ENCODE data around the gene OSBPL10.
A peak's percentile ranks its signal among the peaks of the same experiment; 100 is the strongest.

Gene OSBPL10

DNA sequence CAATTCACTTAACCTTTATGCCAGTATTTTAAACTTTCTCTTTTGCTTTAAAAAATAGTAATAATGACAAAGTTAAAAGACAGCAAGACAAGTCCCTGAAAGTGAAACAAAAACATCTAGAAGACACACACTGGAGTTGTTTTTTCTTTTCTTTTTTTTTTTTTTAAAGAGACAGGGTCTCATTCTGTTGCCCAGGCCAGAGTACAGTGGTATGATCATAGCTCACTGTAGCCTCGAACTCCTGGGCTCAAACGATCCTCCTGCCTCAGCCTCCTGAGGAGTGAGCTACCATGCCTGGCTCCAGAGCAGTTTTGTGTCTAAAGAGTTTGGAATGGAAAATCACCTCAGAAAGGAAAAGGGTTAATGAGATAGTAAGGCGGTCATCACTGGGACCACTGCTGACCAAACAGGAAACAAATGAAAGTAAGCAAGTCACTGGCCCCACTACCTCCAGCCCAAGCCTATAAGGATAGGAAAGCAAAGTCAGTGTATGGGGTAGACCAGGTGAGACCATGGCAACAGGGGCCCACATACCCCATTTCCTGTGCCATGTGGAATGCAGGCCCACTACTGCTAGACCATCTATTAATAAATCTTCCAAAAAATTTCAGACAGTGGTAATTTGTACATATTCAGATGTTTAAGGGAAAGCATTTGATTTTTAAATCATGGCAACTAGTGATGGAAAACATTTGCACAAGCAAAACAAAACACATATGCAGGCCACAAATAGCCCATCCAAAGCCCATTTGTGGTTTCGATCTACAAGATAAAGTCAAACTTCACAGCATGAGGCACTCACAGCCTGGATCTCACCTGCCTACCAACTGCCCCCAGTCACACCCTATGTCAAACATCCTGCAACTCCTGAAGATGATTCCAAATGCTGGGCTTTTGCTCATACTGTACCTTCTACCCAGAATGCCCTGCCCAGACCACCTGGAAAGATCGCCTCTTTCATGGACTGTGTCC is 62.6 kb downstream of the OSBPL10 start:
- peak; percentile 8 for DNase-seq

DNA sequence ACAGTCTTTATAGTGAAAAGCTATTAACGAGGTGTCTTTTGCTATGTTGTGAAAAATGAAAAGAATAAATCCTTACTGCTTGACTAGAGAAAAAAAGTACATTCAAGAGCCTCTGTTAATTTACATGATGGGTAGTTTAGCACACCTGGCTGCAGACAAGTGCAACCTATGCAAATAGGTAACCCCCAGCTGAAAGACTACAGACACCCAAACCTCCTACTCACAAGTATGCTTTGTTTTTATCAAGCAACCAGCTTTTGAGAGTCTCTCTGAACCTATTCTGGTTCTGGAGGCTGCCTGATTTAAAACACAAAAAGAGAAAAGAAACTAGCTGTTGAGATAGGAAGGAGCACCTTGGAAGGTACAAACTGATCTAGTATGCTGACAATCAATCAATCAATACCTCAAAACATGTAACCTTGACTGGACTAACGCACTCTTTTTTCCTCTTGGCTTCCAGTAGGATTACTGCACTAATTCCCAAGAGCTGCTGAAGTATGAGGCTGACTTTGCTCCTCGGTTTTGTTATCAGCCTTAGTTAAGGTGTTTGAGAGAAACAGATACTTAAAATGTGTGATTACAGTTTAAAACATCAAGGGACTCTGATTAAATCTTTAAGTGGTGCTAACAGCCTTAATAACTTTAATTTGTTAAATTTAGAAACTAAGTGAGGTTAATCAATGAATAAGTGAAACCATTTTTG is 63.6 kb downstream of the OSBPL10 start:
- no peak for DNase-seq

DNA sequence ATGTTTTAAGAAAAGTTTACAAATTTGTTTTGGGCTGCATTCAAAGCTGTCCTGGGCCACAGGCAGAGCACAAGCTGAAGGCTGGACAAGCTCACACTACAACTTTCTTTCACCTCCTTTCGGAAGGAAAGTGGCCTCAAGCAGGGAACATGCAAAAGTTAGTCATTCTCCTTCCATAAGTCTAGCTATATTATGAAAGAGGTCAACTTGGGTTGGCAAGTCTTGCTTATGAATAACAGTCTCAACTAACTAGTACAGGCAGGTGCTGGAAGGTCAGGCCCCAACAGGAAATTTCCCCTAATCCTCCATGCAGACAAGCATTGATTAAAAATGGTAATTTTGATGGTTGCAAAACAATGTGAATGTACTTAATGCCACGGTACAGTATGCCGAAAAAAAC is 69.4 kb downstream of the OSBPL10 start:
- DNase-seq = no peak

DNA sequence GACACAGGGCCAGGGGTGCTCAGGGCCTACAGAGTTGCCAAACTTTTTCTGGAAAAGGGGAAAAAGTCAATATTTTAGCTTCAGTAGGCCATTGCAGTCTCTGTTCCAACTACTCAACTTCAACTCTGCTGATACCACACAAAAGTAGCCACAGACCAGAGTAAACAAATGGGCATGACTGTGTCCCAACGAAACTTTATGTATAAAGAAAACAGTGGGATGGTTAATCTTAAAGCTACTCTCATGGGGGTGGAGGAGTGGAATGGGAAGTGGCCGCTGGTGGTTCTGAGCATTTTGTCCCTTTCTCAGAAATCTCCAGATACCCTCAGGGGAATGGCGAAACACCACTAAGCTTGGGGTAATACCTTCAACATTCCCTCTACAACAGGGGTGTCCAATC is 69.9 kb downstream of the OSBPL10 start:
- DNase-seq = no peak

DNA sequence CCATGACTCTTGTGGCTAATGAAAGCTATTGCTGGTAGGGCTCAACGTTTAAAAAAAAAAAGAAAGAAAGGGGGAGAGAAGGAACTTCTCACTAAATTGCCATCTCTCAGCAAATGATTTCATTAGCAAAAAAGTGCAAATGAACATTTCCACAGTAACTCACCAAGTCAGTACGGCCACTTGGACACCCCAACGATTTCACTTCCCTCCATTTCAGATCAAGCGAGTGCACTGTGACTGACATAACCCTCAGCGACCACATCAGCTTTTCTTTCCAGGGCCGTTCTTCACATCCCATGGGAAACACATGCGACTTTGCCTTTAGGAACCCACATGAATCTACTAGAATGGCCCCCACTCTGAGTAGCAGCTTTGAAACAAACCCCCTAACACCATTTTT is 71.6 kb downstream of the OSBPL10 start:
- no peak for DNase-seq

DNA sequence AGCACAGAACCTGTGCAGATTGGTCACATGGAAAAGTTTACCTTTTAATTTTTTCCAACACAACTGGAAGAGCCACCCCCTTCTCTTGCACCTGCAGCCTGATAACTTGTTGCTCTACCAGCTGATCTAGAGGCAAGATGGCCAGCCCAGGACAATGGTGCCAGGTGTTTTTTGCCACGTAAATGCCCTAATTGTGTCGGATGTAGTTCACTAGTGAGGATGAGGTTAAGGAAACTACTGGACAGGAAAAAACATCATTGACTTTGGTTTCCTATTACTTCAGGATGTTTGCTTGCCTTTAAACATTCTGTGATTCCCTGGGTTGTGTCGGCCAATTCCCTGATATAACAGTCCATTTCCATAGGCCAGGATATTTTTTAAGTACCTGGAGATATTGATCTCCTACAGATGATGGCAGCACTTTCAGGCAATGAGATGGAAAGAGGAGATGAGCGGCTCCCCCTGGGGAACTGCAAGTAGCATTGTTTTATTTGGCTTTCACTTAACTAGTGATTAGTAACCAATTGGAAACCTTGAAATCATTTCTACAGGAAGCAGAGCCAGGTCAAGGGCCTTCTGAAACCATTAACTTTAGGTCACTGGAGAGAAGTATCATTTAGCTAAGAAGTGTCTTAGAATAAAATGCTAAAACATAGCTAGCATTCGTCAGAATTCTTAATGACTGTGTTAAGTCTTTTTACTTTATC is 72.5 kb downstream of the OSBPL10 start:
- DNase-seq = peak; percentile 5

DNA sequence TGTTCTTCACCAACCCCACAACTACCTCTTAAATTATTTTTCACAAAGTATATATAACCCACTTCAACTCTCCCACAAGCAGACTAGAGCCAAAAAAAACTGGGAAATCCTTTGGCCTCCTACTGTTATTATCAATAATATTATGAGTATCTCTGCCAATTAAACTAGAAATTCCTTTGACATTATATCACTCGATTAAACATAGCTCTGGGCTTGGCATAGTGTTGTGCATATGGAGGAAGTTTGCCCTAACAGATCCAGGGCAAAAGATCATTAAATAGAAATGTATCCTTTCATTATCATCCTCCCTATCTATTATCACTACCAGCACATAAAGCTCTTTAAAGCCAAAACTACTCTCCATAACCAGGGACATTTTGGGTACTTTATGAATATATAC is 74.9 kb downstream of the OSBPL10 start:
- no peak for DNase-seq

DNA sequence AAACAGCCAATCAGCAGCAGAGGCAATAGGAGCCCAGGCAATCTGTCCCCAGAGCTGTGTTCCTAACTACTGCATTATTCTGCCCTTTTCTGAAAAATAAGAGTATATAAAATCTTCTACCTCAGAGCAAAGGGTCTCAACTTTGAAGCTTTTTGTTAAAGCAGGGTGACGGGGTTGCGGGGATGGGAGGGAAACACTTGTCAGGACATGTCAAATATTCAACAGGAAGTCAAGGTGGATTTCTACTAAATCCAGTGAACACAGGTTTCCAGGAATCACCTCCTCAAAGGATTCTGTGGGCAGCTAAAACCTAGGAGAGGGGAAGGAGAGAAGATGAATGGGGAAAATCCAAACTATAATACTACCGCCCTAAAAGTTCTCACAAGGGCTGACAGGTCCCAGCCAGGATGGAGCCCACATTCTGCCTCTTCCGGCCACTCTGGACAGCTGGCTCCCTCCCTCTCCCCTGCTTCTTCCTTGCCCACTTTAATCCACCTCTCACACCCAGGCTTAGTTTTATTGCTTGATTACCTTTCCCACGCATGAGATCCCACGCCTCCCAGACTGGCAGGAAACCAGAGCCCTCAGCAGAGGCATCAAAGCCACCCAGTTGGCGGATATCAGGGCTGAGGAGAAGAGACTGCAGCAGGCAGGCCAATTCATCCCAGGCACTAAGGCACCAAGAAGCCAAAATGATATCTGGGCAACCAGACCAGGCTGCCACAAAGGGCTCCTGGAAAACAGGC is 77.2 kb downstream of the OSBPL10 start:
- no peak for DNase-seq

DNA sequence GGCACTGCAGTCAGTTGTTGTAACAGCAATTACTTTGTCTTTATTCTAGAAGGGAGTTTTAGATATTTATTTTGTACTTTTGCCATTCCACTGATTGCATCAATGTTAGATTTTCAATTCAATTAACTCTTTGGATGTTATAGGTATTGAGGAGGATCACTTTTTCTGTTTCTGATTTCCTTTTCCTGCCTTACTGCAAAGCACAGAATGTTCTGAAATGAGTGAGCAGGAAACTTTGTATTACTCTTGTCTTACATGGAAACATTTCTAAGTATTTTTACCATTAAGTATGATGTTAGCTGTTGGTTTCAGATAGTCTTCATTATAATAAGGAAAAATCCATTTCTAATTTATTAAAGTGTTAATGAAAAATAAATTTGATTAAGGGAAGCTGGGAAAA is 80.5 kb downstream of the OSBPL10 start:
- no peak for DNase-seq

DNA sequence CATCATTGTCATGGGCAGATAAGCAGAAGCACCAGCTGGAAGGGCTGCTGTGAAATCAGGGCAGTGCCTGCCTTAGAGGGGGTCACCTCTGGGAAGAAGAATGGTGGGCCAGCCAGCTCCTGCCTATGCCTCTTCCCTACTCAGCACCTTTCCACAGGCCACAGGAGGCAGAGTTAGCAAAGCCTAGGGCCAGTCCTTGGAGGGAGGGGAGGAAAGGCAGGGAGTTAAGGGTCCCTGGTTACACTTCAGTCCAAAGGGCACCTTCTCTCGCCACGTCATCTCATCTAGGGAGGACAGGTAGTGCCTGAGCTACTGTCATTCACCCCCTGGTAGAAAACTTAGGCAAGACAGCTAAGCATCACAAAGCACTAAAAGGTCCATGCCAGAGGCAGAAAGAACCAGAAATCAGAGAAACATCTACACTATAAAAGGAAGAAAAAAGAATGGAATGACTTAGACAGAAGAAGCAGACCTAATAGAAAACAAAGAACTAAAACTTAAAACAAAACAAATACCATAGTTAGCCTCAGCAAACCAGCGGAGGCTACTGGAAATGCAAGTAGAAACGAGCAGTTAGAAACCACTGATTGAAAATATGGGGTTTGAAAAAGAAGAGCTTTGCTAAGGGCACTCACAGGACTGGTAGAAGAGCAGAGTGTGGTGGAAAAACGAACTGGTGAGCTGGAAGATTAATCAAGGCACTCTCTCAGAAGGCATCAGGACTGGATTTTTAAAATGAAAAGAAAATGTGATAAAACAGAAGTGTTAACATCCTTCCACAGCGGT is 84.2 kb downstream of the OSBPL10 start:
- no peak for DNase-seq

DNA sequence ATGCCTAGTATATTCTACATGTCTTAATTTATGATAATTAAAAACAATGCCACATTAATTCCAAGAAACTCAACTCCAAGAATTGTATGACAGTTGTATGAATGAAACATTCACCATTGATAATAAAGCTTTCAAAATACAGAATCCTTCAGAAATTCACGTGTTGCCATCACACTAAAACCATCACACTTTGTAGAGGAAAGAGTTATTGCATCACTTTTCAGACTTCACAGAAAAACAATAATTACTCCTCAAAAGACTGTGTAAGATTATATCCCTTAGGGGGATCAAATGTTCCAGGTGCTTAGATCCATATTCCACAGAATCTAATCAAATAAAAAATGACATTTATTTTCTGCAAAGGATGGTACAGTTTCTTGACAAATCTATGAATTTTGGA is 85.0 kb downstream of the OSBPL10 start:
- no peak for DNase-seq

DNA sequence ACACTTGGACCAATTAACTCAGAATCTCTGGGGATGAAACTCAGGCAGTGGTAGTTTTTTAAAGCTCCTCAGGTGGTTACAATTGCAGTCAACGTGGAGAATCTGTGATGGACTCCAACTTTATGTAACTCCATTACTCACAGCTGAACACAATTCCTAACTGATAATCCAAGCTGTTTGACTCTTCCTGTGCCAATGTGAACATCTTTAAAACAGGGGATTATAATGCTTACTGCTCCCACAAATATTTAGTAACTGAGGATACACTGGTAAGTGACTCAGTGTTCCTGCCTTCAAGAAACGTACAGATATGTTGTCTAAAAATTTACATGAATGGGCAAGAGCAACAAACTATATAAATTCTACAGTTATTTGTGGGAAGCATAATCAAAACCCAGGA is 85.6 kb downstream of the OSBPL10 start:
- no peak for DNase-seq

DNA sequence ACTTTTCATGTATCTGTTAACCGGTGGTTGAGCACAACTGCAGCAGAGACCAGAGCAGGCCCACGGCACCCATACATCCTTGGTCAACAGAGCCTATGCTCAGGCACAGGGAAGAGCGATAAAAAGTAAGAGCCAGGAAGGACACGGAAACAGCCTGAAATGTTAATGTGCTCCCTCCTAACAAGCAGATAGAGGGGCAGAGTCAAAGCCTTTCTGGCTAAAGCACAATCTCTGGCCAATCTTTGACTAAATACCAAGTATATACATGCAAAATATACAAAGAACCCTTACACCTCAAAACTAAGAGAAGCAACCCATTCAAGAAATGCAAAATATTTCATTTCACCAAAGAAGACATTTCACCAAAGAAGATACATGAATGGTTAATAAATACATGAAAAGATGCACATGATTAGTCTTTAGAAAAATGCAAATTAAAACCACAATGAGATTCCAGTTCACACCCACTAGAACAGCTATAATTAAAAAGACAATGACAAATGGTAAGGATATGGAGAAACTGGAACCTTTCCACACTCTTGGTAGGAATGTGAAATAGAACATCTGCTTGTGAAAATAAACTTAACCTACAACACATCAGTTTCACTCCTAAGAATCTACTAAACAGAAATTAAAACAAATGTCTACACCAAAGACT is 88.0 kb downstream of the OSBPL10 start:
- no peak for DNase-seq

DNA sequence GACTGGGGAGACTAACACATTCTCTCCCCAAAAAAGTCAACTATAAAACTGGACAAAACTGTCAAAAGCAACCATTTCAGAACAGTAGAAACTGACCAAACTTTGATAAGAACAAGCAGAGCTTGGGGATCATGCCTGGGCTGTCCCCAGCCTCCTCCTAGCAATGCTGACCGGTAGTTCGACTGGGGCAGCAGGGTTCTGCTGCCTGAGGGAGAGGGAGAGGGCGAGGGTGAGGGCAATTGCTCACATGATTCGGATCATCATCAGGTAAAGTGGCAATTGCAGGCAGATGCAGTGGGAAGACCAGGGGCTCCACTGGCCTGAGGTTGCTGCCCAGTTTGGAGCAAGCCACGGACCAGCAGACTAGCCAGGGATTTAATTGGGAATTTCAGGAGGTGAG is 88.6 kb downstream of the OSBPL10 start:
- no peak for DNase-seq

DNA sequence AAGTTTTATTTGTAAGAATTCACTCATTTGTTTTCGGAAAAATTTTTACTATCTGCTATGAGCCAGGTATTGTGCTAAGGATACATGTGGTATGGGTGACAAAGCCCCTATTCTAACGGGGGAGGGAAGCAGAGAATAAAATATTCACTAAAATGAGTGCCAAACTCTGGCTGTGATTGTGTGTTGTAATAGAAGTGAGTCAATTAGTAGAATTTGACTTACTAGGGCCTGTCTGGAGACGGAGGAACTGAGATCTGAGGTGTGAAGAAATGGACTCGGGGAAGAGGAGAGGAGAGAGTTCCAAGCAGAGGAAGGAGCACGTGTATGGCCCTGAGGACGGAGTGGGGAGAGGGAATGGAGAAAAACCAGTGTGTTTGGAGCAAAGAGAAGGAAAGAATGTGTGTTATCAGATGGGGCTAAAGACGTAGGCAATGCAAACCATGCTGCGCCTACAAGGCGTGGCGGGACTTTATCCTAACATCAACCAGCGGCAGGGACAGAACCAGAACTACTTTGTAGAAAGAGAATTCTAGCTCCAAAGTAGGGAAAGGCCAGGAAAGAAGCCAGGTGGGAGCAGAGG is 89.1 kb downstream of the OSBPL10 start:
- no peak for DNase-seq

DNA sequence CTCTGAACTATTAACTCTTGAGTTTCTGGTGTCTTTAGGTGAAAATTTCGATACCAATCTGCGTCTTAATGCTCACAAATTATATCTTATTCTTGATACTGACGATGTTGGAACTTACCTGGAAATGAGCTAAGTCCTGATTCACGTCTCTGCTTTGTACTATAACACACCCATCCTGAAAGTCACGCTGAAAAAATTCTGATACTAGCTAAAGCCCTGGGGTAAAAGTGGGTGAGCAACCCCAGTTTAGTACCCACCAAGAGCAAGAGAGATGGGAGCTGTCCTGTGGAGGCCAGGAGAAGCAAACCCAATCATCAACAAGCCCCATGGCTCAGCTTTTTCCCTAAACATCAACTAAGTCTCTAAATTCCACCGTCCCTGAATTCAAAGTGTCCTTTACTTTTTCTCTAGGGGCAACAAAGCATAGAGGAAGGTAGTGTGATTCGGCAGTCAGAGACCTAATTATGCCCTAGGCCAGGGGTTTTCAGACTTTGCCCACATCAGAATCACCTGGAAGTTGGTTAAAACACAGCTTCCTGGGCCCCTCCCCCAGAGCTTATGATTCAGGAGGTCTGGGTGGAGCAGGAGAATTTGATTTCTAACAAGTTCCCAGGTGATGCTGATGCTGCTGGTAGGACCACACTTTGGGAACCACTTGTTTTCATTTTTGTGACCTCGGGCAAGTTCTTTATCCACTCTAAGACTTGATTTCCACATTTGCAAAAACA is 90.2 kb downstream of the OSBPL10 start:
- DNase-seq = no peak

DNA sequence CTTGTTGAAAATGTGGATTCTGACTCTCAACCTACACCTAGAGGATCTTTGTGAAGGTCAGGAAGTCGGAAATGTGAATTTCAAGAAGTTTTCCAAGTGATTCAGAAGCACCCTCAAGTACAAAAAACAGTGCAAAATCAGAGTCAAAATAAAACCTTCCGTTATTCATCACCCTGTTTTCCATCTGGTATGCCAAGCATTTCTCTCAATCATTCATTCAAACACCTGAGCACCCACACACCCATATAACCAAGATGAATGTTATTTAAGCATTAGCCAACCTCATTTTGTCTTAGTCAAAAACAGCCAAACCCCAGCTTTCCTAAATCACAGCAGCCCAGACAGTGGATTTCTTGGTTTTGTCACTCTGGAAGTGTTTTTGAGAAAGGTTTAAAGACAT is 91.1 kb downstream of the OSBPL10 start:
- no peak for DNase-seq

DNA sequence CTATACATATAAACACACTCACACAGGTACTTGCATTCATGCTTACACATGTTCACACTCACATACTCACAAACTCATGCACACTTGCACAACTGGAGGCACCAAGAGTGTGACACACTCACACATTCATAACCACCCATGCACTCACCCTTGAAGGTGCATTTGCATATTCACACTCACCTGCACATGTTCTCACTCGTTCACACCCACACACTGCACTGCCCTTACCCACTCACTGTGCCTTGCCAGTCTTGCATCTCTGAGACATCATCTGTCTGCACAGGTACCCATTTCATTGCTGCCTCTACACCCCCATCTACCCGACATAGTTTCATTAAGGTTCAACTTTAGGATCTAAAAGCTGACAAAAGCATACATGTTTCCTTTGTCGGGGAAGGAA is 95.8 kb downstream of the OSBPL10 start:
- DNase-seq = no peak

DNA sequence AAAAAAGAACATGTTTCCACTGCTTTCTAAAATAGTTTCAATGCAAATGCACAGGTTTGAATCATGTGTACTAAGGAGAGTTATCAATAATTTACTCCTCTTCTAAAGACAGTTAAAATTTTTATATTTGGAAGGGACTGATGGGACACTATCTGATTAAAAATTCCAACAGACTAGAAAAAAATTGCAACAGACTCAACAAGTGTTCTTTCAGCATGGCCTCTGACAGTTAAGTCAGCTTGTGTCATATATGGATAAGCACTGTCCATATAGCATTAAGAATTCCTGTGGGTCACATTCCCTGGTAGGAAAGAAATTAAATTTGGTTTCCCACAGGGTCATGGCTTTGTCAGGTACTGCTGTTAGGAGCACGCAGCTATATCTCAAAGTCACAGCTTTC is 96.8 kb downstream of the OSBPL10 start:
- DNase-seq = no peak

DNA sequence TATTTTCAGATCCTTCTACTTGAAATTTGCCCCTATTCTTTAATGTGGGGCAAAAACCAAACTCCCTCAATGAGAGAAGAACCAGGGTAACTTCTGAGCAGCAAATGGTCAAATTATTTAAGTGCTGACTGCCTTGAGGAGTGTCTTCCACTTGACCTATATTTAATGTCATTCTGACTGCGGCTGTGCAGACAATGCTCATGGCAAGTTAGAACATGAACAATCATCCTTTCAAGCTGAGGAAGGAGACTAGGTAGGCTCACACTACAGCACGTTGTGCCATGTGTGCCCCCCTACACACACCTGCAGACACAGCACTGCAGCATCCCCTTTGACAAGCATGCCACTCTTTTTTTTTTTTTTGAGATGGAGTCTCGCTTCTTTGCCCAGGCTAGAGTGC is 98.2 kb downstream of the OSBPL10 start:
- no peak for DNase-seq

All from hematopoietic multipotent progenitor cell treated with erythropoietin and hydrocortisone succinate and interleukin-3 and kit ligand, for 4 days (in vitro differentiated cells).